ENCODE data around the gene KLHL18.
"Not testable (repeated sequence)": the region's sequence is repeated elsewhere in the genome, so short reads cannot be mapped to it uniquely, and the experiment has no call there.

Gene KLHL18

GRCh38 chr3:47282424-47283192 lies at the start of gene KLHL18, which contains the start of gene KIF9:
TSS of gene KLHL18 (plus strand) at chr3:47282944. CDS start at chr3:47282966, 22 bp downstream.
TSS of gene KIF9 (minus strand) at chr3:47282799. CDS start at chr3:47277374, 5,425 bp downstream.
- DNase-seq (ENCODE audit: low read depth in 2 of 2): peak; percentile 92 to 94

- DNase-seq (ENCODE audit: low read depth in 2 of 2): no peak
These were observed 44.7 kb upstream of the KLHL18 start for GRCh38 chr3:47238017-47238416.

- DNase-seq (ENCODE audit: low read depth in 2 of 2): no peak
These were observed 42.8 kb upstream of the KLHL18 start for GRCh38 chr3:47239929-47240328.

GRCh38 chr3:47243419-47244147 lies 39.2 kb upstream of the KLHL18 start:
- no peak for DNase-seq (ENCODE audit: low read depth in 2 of 2)

GRCh38 chr3:47244531-47245100 lies 38.1 kb upstream of the KLHL18 start:
- DNase-seq (ENCODE audit: low read depth in 2 of 2): no peak

- no peak for DNase-seq (ENCODE audit: low read depth in 2 of 2)
These were observed 37.5 kb upstream of the KLHL18 start for GRCh38 chr3:47245271-47245670.

GRCh38 chr3:47247131-47248064 lies 35.3 kb upstream of the KLHL18 start:
- DNase-seq (ENCODE audit: low read depth in 2 of 2): no peak

GRCh38 chr3:47250309-47251060 lies 32.3 kb upstream of the KLHL18 start:
- no peak for DNase-seq (ENCODE audit: low read depth in 2 of 2)

- DNase-seq (ENCODE audit: low read depth in 2 of 2): not testable (repeated sequence)
These were observed 31.7 kb upstream of the KLHL18 start for GRCh38 chr3:47251085-47251484.

GRCh38 chr3:47251689-47252088 lies 31.1 kb upstream of the KLHL18 start:
- DNase-seq (ENCODE audit: low read depth in 2 of 2): no peak

- not testable (repeated sequence) for DNase-seq (ENCODE audit: low read depth in 2 of 2)
These were observed 26.4 kb upstream of the KLHL18 start for GRCh38 chr3:47256331-47256730.

- no peak for DNase-seq (ENCODE audit: low read depth in 2 of 2)
These were observed 23.6 kb upstream of the KLHL18 start for GRCh38 chr3:47259114-47259513.

GRCh38 chr3:47260605-47261004 lies 22.1 kb upstream of the KLHL18 start:
- DNase-seq (ENCODE audit: low read depth in 2 of 2): no peak

GRCh38 chr3:47261301-47261700 lies 21.4 kb upstream of the KLHL18 start:
- no peak for DNase-seq (ENCODE audit: low read depth in 2 of 2)

- DNase-seq (ENCODE audit: low read depth in 2 of 2): no peak
These were observed 17.7 kb upstream of the KLHL18 start for GRCh38 chr3:47265008-47265407.

GRCh38 chr3:47265725-47266428 lies 16.9 kb upstream of the KLHL18 start:
- DNase-seq (ENCODE audit: low read depth in 2 of 2): no peak

GRCh38 chr3:47266709-47267489 lies 15.8 kb upstream of the KLHL18 start:
- DNase-seq (ENCODE audit: low read depth in 2 of 2): peak in 1 of 2 experiments; percentile 45

- no peak for DNase-seq (ENCODE audit: low read depth in 2 of 2)
These were observed 15.3 kb upstream of the KLHL18 start for GRCh38 chr3:47267490-47267824.

GRCh38 chr3:47270526-47270925 lies 12.2 kb upstream of the KLHL18 start:
- DNase-seq (ENCODE audit: low read depth in 2 of 2): no peak

Measured in stimulated activated CD4-positive, alpha-beta T cell treated with anti-CD3 and anti-CD28 coated beads, Interleukin-12 subunit alpha, Interleukin-12 subunit beta, amount 100 ng/mL, for 24 hours (primary cell).